Fibroblast of pulmonary artery (primary cell): ENCODE data around the gene TTC22.

Experiments used
- DNase-seq: peaks from one replicate; pipeline ENCODE4 v3.0.0-alpha.2; 2010; ENCODE audit warnings: low read depth
- H3K4me3 ChIP-seq: replicated peaks from 2 replicates; pipeline ENCODE4 v1.5.1; 2011; ENCODE audit warnings: low read depth, mild to moderate bottlenecking, control low read depth, low read length, moderate library complexity
- CTCF ChIP-seq: IDR thresholded peaks from 2 replicates; pipeline ENCODE4 v1.5.1; 2011; ENCODE audit warnings: mild to moderate bottlenecking, control low read depth, low read length, inconsistent platforms; ENCODE audit errors: missing control alignments

Gene TTC22

GRCh38 chr1:54833121-54833520, 32.0 kb upstream of the TTC22 start:
- H3K4me3 ChIP-seq, result no peak overlapping the region
- no peak for TF ChIP-seq CTCF
- no peak for DNase-seq

- no peak for DNase-seq
- H3K4me3 ChIP-seq, result no peak overlapping the region
- TF ChIP-seq CTCF, result no peak
Measured at GRCh38 chr1:54826226-54826816, 25.2 kb upstream of the TTC22 start.

- H3K4me3 ChIP-seq, result no peak overlapping the region
- DNase-seq, result no peak
- no peak for TF ChIP-seq CTCF
Measured at GRCh38 chr1:54825696-54826095, 24.6 kb upstream of the TTC22 start.

DNA sequence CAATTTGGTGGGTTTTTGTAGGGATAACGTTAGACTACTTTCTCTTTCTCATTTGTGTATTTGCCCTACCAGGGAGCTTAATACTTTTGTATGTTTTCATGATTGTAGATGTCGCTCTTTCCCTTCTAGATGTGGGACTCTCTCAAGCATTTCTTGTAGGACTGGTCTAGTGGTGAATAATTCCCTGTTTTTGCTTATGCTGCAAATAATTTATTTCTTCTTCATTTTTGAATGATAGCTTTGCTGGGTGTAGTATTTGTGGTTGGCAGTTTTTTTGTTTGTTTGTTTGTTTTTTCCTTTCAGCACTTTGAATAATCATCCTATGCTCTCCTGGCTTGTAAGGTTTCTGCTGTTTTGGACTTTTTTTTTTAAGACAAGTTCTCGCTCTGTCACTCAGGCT, 22.5 kb upstream of the TTC22 start:
- H3K4me3 ChIP-seq, result no peak overlapping the region
- TF ChIP-seq CTCF, result no peak
- no peak for DNase-seq

DNA sequence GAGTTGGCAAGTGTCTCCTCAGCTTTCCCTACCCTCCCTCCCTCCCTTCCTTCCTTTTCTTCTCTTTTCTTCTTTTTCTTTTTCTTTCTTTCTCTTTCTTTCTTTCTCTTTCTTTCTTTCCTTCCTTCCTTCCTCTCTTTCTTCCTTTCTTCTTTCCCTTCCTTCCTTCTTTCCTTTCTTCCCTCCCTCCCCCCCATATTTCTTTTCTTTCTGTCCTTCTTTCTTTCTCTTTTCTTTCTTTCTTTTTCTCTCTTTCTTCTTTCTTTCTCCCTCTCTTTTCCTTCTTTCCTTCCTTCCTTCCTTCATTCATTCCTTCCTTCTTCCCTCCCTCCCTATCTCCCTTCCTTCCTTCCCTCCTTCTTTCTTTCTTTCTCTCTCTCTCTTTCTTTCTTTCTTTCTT, 18.6 kb upstream of the TTC22 start:
- DNase-seq, result no peak
- no peak for TF ChIP-seq CTCF
- H3K4me3 ChIP-seq, result no peak overlapping the region

DNA sequence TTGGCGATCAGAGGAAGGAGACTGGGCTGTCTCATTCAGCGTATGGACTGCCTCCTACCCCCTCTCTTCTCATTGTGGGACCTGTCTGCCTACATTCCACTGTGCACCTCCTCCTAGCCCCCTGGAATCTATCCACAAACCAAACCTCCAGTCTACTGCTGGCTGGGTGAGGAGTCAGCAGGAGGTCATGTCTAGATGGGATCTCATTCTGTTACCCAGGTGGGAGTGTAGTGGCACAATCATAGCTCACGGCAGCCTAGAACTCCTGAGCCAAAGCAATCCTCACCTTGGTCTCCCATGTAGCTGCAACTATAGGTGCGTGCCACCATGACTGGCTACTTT, 18.0 kb upstream of the TTC22 start:
- TF ChIP-seq CTCF, result no peak
- no peak overlapping the region for H3K4me3 ChIP-seq
- no peak for DNase-seq

DNA sequence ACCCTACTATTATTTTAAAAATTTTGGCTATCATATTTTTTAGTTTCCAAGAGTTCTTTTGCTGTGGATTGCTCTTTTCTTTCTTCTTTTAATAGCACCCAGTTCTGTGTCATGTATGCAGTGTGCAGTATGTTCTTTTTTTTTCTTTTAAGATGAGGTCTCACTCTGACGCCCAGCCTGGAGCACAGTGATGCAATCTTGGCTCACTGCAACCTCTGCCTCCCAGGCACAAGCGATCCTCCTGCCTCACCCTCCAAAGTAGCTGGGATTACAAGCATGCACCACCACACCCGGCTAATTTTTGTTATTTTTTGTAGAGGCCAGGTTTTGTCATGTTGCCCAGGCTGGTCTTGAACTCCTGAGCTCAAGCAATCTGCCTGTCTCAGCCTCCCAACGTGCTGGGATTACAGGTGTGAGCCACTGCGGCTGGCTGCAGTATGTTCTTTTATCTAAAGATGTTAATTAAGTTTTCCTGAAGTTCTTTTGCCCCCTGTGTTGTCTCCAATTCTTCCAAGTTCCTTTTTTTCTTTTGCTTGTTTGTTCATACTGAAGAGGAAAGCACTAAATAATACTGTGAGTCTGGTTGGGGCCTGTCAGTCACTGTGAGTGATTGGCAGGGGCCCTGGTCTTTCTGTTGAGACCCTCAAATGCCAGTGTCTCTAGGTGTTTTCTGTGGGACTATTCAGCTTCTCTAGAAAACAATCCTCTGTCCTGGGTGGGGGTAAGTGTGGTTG, 17.5 kb upstream of the TTC22 start:
- no peak for TF ChIP-seq CTCF
- peak; percentile 31 for DNase-seq
- no peak overlapping the region for H3K4me3 ChIP-seq
